ENCODE measurements around the gene CD52.

The CD52 gene

GRCh38 chr1:26278724-26279455, 38.9 kb upstream of the CD52 start:
- Histone ChIP-seq H3K27ac (peak overlapping the region; percentile 77), H3K9me3 (ENCODE audit: control insufficient read depth, low read length) (no peaks in the 10 kb centered on the region), H3K4me2 (ENCODE audit: low read length) (peak overlapping the region; percentile 93), H2AFZ (peak overlapping the region; percentile 79), H3K36me3 (ENCODE audit: control insufficient read depth, insufficient read depth, low read length) (no peaks in the 10 kb centered on the region), H3K4me1 (peaks cover 5% of the 10 kb centered on the region), H3K9ac (no peak overlapping the region), H3K27me3 (ENCODE audit: control insufficient read depth, insufficient read depth, low read length) (no peaks in the 10 kb centered on the region), H3K4me3 (ENCODE audit: low read depth, low read length) (peak overlapping the region; percentile 80), H3K79me2 (no peaks in the 10 kb centered on the region)
- TF ChIP-seq CTCF (IDR thresholded peaks at IDR 0.05) = no peak

- no peaks in the 10 kb centered on the region for H3K9me3 ChIP-seq (ENCODE audit: control insufficient read depth, low read length)
- H3K9ac ChIP-seq = no peak within 1 kb of the TSS
- H3K27me3 ChIP-seq (ENCODE audit: control insufficient read depth, insufficient read depth, low read length) = no peaks in the 10 kb centered on the region
- H3K36me3 ChIP-seq (ENCODE audit: control insufficient read depth, insufficient read depth, low read length) = no peaks in the 10 kb centered on the region
- peak within 1 kb of the TSS; percentile 93 for H3K4me2 ChIP-seq (ENCODE audit: low read length)
- H2AFZ ChIP-seq = peak within 1 kb of the TSS; percentile 79
- no peaks in the 10 kb centered on the region for H3K79me2 ChIP-seq
- peak; percentile 22 for TF ChIP-seq CTCF (IDR thresholded peaks at IDR 0.05)
- peak within 1 kb of the TSS; percentile 80 for H3K4me3 ChIP-seq (ENCODE audit: low read depth, low read length)
- peaks cover 5% of the 10 kb centered on the region for H3K4me1 ChIP-seq
- H3K27ac ChIP-seq = peak within 1 kb of the TSS; percentile 77
These were observed 38.1 kb upstream of the CD52 start, which contains the start of gene SH3BGRL3 for GRCh38 chr1:26279456-26280332. Gene SH3BGRL3 (plus strand): TSS chr1:26280086. CDS start chr1:26280156, 70 bp downstream.

GRCh38 chr1:26280333-26281042, 37.3 kb upstream of the CD52 start:
- H3K27me3 ChIP-seq (ENCODE audit: control insufficient read depth, insufficient read depth, low read length) = no peaks in the 10 kb centered on the region
- no peak overlapping the region for H3K9ac ChIP-seq
- H3K4me1 ChIP-seq = peaks cover 2% of the 10 kb centered on the region
- peak overlapping the region; percentile 79 for H2AFZ ChIP-seq
- no peaks in the 10 kb centered on the region for H3K36me3 ChIP-seq (ENCODE audit: control insufficient read depth, insufficient read depth, low read length)
- no peak for TF ChIP-seq CTCF (IDR thresholded peaks at IDR 0.05)
- peak overlapping the region; percentile 80 for H3K4me3 ChIP-seq (ENCODE audit: low read depth, low read length)
- no peaks in the 10 kb centered on the region for H3K79me2 ChIP-seq
- no peaks in the 10 kb centered on the region for H3K9me3 ChIP-seq (ENCODE audit: control insufficient read depth, low read length)
- H3K4me2 ChIP-seq (ENCODE audit: low read length) = peak overlapping the region; percentile 93
- H3K27ac ChIP-seq = peak overlapping the region; percentile 77

GRCh38 chr1:26281091-26281958, 36.4 kb upstream of the CD52 start:
- H3K4me2 ChIP-seq (ENCODE audit: low read length) = no peak overlapping the region
- H3K27ac ChIP-seq = no peak overlapping the region
- H3K4me3 ChIP-seq (ENCODE audit: low read depth, low read length) = no peak overlapping the region
- no peaks in the 10 kb centered on the region for H3K9me3 ChIP-seq (ENCODE audit: control insufficient read depth, low read length)
- no peak overlapping the region for H3K9ac ChIP-seq
- no peaks in the 10 kb centered on the region for H3K4me1 ChIP-seq
- no peak for TF ChIP-seq CTCF (IDR thresholded peaks at IDR 0.05)
- no peaks in the 10 kb centered on the region for H3K27me3 ChIP-seq (ENCODE audit: control insufficient read depth, insufficient read depth, low read length)
- H3K36me3 ChIP-seq (ENCODE audit: control insufficient read depth, insufficient read depth, low read length) = no peaks in the 10 kb centered on the region
- no peaks in the 10 kb centered on the region for H3K79me2 ChIP-seq
- no peak overlapping the region for H2AFZ ChIP-seq
